ENCODE measurements around the gene TMEM145.

Gene TMEM145

GRCh38 chr19:42278452-42279154 is 34.5 kb upstream of the TMEM145 start:
- no peak for FAIRE-seq

- no peak for FAIRE-seq
These were observed 33.8 kb upstream of the TMEM145 start for GRCh38 chr19:42279155-42279901.

- FAIRE-seq: no peak
These were observed 33.0 kb upstream of the TMEM145 start for GRCh38 chr19:42279902-42280814.

GRCh38 chr19:42280815-42281145 is 32.3 kb upstream of the TMEM145 start:
- no peak for FAIRE-seq

- no peak for FAIRE-seq
These were observed 31.8 kb upstream of the TMEM145 start for GRCh38 chr19:42281146-42281826.

- FAIRE-seq: no peak
These were observed 31.0 kb upstream of the TMEM145 start for GRCh38 chr19:42281827-42282762.

- FAIRE-seq: no peak
These were observed 30.3 kb upstream of the TMEM145 start for GRCh38 chr19:42282819-42283187.

- FAIRE-seq: no peak
These were observed 29.7 kb upstream of the TMEM145 start for GRCh38 chr19:42283188-42284065.

- FAIRE-seq: no peak
These were observed 29.0 kb upstream of the TMEM145 start for GRCh38 chr19:42284066-42284501.

- no peak for FAIRE-seq
These were observed 28.3 kb upstream of the TMEM145 start for GRCh38 chr19:42284591-42285341.

- FAIRE-seq: no peak
These were observed 27.6 kb upstream of the TMEM145 start for GRCh38 chr19:42285541-42285941.

- no peak for FAIRE-seq
These were observed 27.1 kb upstream of the TMEM145 start for GRCh38 chr19:42285988-42286348.

- no peak for FAIRE-seq
These were observed 26.6 kb upstream of the TMEM145 start for GRCh38 chr19:42286349-42287016.

GRCh38 chr19:42287017-42287826 is 25.9 kb upstream of the TMEM145 start:
- FAIRE-seq: no peak

- no peak for FAIRE-seq
These were observed 25.3 kb upstream of the TMEM145 start for GRCh38 chr19:42287827-42288107.

- FAIRE-seq: no peak
These were observed 24.7 kb upstream of the TMEM145 start for GRCh38 chr19:42288387-42288786.

- FAIRE-seq: no peak
These were observed 24.1 kb upstream of the TMEM145 start for GRCh38 chr19:42288881-42289555.

GRCh38 chr19:42289556-42290041 is 23.5 kb upstream of the TMEM145 start:
- FAIRE-seq: no peak
